T-cell (primary cell): ENCODE data around the gene NLRP6. TPM values are rescaled to one million over a fixed set of nuclear protein-coding genes. Genes with fewer than 3 reads are reported as not detected.
"Not testable (repeated sequence)": the region's sequence is repeated elsewhere in the genome, so short reads cannot be mapped to it uniquely, and the experiment has no call there.

Source experiments
- ATAC-seq, 4 experiments: fragments of 200-7000 bp in 3 of 4; fragments of 150-1000 bp in 1 of 4; cut with Tn5 transposase; replicated peaks in 1 of 4; 1 replicate in 3 of 4; 2 replicates in 1 of 4; pipeline ENCODE4 v1.10.0; 2021; ENCODE audit warnings: moderate library complexity in 3 of 4, mild to moderate bottlenecking in 2 of 4, moderate number of reproducible peaks in 1 of 4
- CTCF ChIA-PET, 2 donors: fragments of 300-600 bp; sonication (Branson Sonifier 250); formaldehyde crosslinking; loops; one replicate each; lab custom pipeline; 2022; ENCODE audit warnings: antibody characterized with exemption in 2 of 2; lab: Charles Lee
- POLR2A ChIA-PET, 2 donors: fragments of 300-600 bp; sonication (Branson Sonifier 250); formaldehyde crosslinking; loops; one replicate each; lab custom pipeline; 2022; ENCODE audit warnings: antibody characterized with exemption in 2 of 2; lab: Charles Lee
- DNase-seq, 35 experiments: peaks; one replicate each; pipeline versions ENCODE4 v3.0.0 to v3.0.0-alpha.2; 2013 to 2023
- H3K27ac ChIP-seq: one replicate; pipeline ENCODE4 v1.5.1; 2013; ENCODE audit warnings: low read length
- H3K27me3 ChIP-seq, 2 experiments: replicated peaks in 1 of 2; 1 replicate in 1 of 2; 2 replicates in 1 of 2; pipeline versions ENCODE4 v1.6.1 to v1.7.0; 2013; ENCODE audit warnings: low read length in 1 of 2, mixed read lengths in 1 of 2; ENCODE audit not compliant: control insufficient read depth in 2 of 2, insufficient read depth in 2 of 2; ENCODE audit errors: extremely low read depth in 1 of 2
- H3K36me3 ChIP-seq, 2 donors: 1 replicate in 1 of 2; 2 replicates in 1 of 2; pipeline versions ENCODE4 v1.6.1 to v1.7.0; 2013; ENCODE audit warnings: low read length in 1 of 2; ENCODE audit not compliant: control insufficient read depth in 2 of 2, insufficient read depth in 1 of 2; ENCODE audit errors: extremely low read depth in 1 of 2
- H3K4me1 ChIP-seq, 2 experiments: 1 replicate in 1 of 2; 2 replicates in 1 of 2; pipeline versions ENCODE4 v1.6.1 to v1.7.0; 2013; ENCODE audit warnings: low read length in 2 of 2, mixed read lengths in 1 of 2; ENCODE audit not compliant: insufficient read depth in 2 of 2, control insufficient read depth in 1 of 2; ENCODE audit errors: extremely low read depth in 1 of 2
- H3K4me3 ChIP-seq, 2 donors: 1 replicate in 1 of 2; 2 replicates in 1 of 2; pipeline versions ENCODE4 v1.5.1 to v1.7.0; 2013; ENCODE audit warnings: mild to moderate bottlenecking in 2 of 2, low read length in 1 of 2, moderate library complexity in 1 of 2; ENCODE audit not compliant: control insufficient read depth in 1 of 2; ENCODE audit errors: extremely low read depth in 1 of 2
- H3K9me3 ChIP-seq: 2 replicates; pipeline ENCODE4 v1.7.0; 2013
- H3K27ac Mint-ChIP-seq, 2 donors: one replicate each; pipeline ENCODE4 v1.8.0; 2020 to 2021; ENCODE audit warnings: mild to moderate bottlenecking in 2 of 2, mixed read lengths in 2 of 2
- H3K27me3 Mint-ChIP-seq, 2 donors: one replicate each; pipeline ENCODE4 v1.8.0; 2021 to 2022; ENCODE audit warnings: mixed read lengths in 2 of 2
- H3K36me3 Mint-ChIP-seq: one replicate; pipeline ENCODE4 v1.8.0; 2021; ENCODE audit warnings: mixed read lengths
- H3K4me1 Mint-ChIP-seq, 3 donors: one replicate each; pipeline ENCODE4 v1.8.0; 2020 to 2022; ENCODE audit warnings: mixed read lengths in 3 of 3, mild to moderate bottlenecking in 1 of 3
- H3K4me3 Mint-ChIP-seq, 3 donors: one replicate each; pipeline ENCODE4 v1.8.0; 2020 to 2022; ENCODE audit warnings: mild to moderate bottlenecking in 3 of 3, mixed read lengths in 3 of 3, moderate library complexity in 3 of 3
- H3K9me3 Mint-ChIP-seq, 3 donors: one replicate each; pipeline ENCODE4 v1.8.0; 2020 to 2022; ENCODE audit warnings: mixed read lengths in 3 of 3
- WGBS: methylation state at CpG from one replicate; pipeline ENCODE4 v1.1.5; 2013; ENCODE audit warnings: missing lambda C conversion rate; ENCODE audit not compliant: insufficient coverage; 5-methylcytosine and 5-hydroxymethylcytosine counted together
- total RNA-seq, 35 experiments: library from RNA in 6 of 35; stranded (reverse) in 6 of 35; fragments of 120-200 nt in 1 of 35; gene quantifications; one replicate each; pipeline versions ENCODE4 v1.2.1 to v1.2.4 and lab custom pipeline; 2013 to 2026

NLRP6 gene
- total RNA-seq, 5 donors from 2014 or later (not counting 1 experiment from before 2014, with no cell fraction given) = 6.7 to 27.7 (median 20.9) TPM

- Histone ChIP-seq H3K4me3 (no peak overlapping the region), H3K27ac (no peak overlapping the region), H3K27me3 (peaks cover 0 to 7% of the 10 kb centered on the region in 2 experiments), H3K36me3 (no peaks in the 10 kb centered on the region), H3K4me1 (no peaks in the 10 kb centered on the region), H3K9me3 (no peaks in the 10 kb centered on the region)
- Mint-ChIP-seq H3K9me3 (no peaks in the 10 kb centered on the region), H3K36me3 (no peaks in the 10 kb centered on the region), H3K4me1 (peaks cover 0 to 11% (median 2%) of the 10 kb centered on the region in 3 donors), H3K27me3 (peaks cover 0 to 4% of the 10 kb centered on the region in 2 donors), H3K4me3 (no peak overlapping the region), H3K27ac (no peak overlapping the region)
- WGBS = no CpG with 5 or more reads among the region's 10 CpGs
- POLR2A ChIA-PET = interaction anchor here in 1 of 2 donors (0.6 kb wide), 1 partner anchor 46 kb away, joined by 5 read pairs; no protein-coding TSS in a partner anchor
- ATAC-seq (no peak), DNase-seq (no peak)
- CTCF ChIA-PET = no interaction called here
These were observed 18.8 kb upstream of the NLRP6 start for GRCh38 chr11:259413-259812.

DNA sequence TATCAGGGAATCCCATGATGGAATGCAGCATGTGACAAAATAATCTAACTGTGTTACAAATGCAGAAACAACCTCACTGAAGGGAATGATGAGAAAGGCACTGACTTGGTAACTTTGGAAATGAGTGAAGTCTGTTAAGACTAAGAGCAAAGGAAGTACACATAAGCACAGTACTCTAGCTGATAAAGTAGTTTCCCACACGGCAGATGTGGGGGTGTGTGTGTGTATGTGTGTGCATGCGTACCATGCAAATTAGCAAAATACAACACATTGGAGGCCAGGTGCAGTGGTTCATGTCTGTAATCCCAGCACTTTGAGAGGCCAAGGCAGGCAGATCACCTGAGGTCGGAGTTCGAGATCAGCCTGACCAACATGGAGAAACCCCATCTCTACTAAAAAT is 16.6 kb upstream of the NLRP6 start:
- Mint-ChIP-seq H3K27me3 (peaks cover 0 to 4% of the 10 kb centered on the region in 2 donors), H3K27ac (no peak overlapping the region), H3K36me3 (no peaks in the 10 kb centered on the region), H3K4me3 (no peak overlapping the region), H3K9me3 (no peaks in the 10 kb centered on the region), H3K4me1 (peaks cover 1 to 11% (median 4%) of the 10 kb centered on the region in 3 donors)
- H3K4me3 ChIP-seq = no peak overlapping the region
- no peak overlapping the region for H3K27ac ChIP-seq
- no peaks in the 10 kb centered on the region for H3K36me3 ChIP-seq
- CTCF ChIA-PET = interaction anchor here in 1 of 2 donors (1.3 kb wide), 1 partner anchor 13 kb away, joined by 5 read pairs; no protein-coding TSS in a partner anchor
- H3K27me3 ChIP-seq = peaks cover 0 to 7% of the 10 kb centered on the region in 2 experiments
- no peaks in the 10 kb centered on the region for H3K9me3 ChIP-seq
- DNase-seq (no peak), ATAC-seq (no peak)
- POLR2A ChIA-PET = interaction anchor here in 1 of 2 donors (1.0 kb wide), 1 partner anchor 13 kb away, joined by 4 read pairs; no protein-coding TSS in a partner anchor
- H3K4me1 ChIP-seq = peaks cover 0 to under 1% of the 10 kb centered on the region in 2 experiments
- WGBS = 100% methylated on average over 1 of the region's 4 CpGs

- Histone ChIP-seq H3K27ac (peak overlapping the region; percentile 47), H3K4me3 (no peak overlapping the region), H3K9me3 (no peaks in the 10 kb centered on the region), H3K27me3 (no peaks in the 10 kb centered on the region), H3K36me3 (no peaks in the 10 kb centered on the region), H3K4me1 (peaks cover 14 to 34% of the 10 kb centered on the region in 2 experiments)
- CTCF ChIA-PET = interaction anchor here in 1 of 2 donors (1.7 to 3.7 kb wide), 2 partner anchors 16 to 60 kb away, joined by 4 to 23 read pairs; partner anchors contain the start of genes BET1L and RIC8A
- H3K27ac Mint-ChIP-seq = peak overlapping the region; percentile 83 to 85
- WGBS = 64% methylated on average over 2 of the region's 13 CpGs
- DNase-seq (peak in 4 of 35 experiments; percentile 16 to 57 (median 27)), ATAC-seq (peak in 1 of 4 experiments; percentile 1)
- H3K4me1 Mint-ChIP-seq = peaks cover 27 to 40% (median 35%) of the 10 kb centered on the region in 3 donors
- H3K9me3 Mint-ChIP-seq = no peaks in the 10 kb centered on the region
- H3K4me3 Mint-ChIP-seq = peak overlapping the region; percentile 43 to 83 (median 72)
- no peaks in the 10 kb centered on the region for H3K36me3 Mint-ChIP-seq
- no peaks in the 10 kb centered on the region for H3K27me3 Mint-ChIP-seq
- POLR2A ChIA-PET = interaction anchor here in 1 of 2 donors (1.0 kb wide), 1 partner anchor 32 kb away, joined by 3 read pairs; no protein-coding TSS in a partner anchor
These were observed 11.3 kb upstream of the NLRP6 start for GRCh38 chr11:266676-267439.

DNA sequence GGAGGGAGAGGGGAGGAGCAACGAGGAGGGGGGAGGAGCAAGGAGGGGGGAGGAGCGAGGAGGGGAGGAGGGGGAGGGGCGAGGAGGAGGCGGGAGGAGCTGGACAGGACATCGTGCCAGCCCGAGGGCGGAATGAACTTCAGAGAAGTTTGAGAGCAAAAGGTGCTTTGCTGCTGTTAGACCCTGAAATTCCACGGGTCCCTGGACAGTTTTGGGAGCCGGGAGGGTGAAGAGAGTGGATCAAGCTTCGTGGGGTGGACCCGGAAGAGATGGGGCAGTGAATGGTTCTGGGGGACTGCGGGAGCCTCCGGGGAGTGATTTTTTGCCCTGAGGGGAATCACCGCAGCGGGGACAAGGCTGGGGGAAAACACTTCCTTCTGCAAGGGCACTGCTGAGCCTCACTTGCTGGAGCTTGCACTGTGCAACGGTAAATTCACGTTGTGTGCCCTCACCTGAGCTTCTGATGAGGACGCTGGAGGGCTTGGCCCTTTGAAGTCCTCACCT is 10.7 kb upstream of the NLRP6 start:
- H3K4me3 Mint-ChIP-seq = peak overlapping the region; percentile 81 to 85 (median 83)
- peaks cover 27 to 40% (median 35%) of the 10 kb centered on the region in 3 donors for H3K4me1 Mint-ChIP-seq
- Histone ChIP-seq H3K36me3 (no peaks in the 10 kb centered on the region), H3K9me3 (no peaks in the 10 kb centered on the region), H3K4me1 (peaks cover 14 to 34% of the 10 kb centered on the region in 2 experiments), H3K27me3 (no peaks in the 10 kb centered on the region), H3K27ac (peak overlapping the region; percentile 88), H3K4me3 (peak overlapping the region; percentile 53 to 60)
- CTCF ChIA-PET = interaction anchor here in 1 of 2 donors (1.7 to 3.7 kb wide), 2 partner anchors 16 to 60 kb away, joined by 4 to 23 read pairs; partner anchors contain the start of genes BET1L and RIC8A
- DNase-seq (peak in 29 of 35 experiments; percentile 25 to 75 (median 54)), ATAC-seq (peak; percentile 40 to 58 (median 52))
- no peaks in the 10 kb centered on the region for H3K27me3 Mint-ChIP-seq
- WGBS = 16% methylated on average over 13 of the region's 18 CpGs
- H3K9me3 Mint-ChIP-seq = no peaks in the 10 kb centered on the region
- POLR2A ChIA-PET = interaction anchor here (0.5 to 1.0 kb wide), 3 partner anchors 10 to 72 kb away, joined by 3 to 7 read pairs (median 3); no protein-coding TSS in a partner anchor
- H3K27ac Mint-ChIP-seq = peak overlapping the region; percentile 98
- H3K36me3 Mint-ChIP-seq = no peaks in the 10 kb centered on the region

- Histone ChIP-seq H3K4me1 (peaks cover 14 to 34% of the 10 kb centered on the region in 2 experiments), H3K4me3 (peak overlapping the region; percentile 54 to 60), H3K27ac (peak overlapping the region; percentile 88)
- ChIA-PET POLR2A (interaction anchor here in 1 of 2 donors (0.6 kb wide), 1 partner anchor 20 kb away, joined by 3 read pairs; the partner anchor contains the start of gene PGGHG), CTCF (interaction anchor here (0.5 to 3.7 kb wide), 2 partner anchors 18 kb away, joined by 3 to 23 read pairs; no protein-coding TSS in a partner anchor)
- not testable (repeated sequence) for H3K27me3 ChIP-seq, H3K27me3 Mint-ChIP-seq, H3K9me3 ChIP-seq, H3K36me3 Mint-ChIP-seq, H3K9me3 Mint-ChIP-seq, H3K36me3 ChIP-seq
- peak overlapping the region; percentile 98 for H3K27ac Mint-ChIP-seq
- H3K4me1 Mint-ChIP-seq = peaks cover 27 to 40% (median 35%) of the 10 kb centered on the region in 3 donors
- ATAC-seq = peak; percentile 15 to 54 (median 35)
- DNase-seq = peak in 33 of 35 experiments; percentile 28 to 78 (median 59)
- peak overlapping the region; percentile 81 to 85 (median 83) for H3K4me3 Mint-ChIP-seq
- 0% methylated on average over 7 of the region's 16 CpGs for WGBS
These were observed 9.5 kb upstream of the NLRP6 start for GRCh38 chr11:268716-269145.
